HEK293 (cell line): Measurements from ENCODE around the gene C1orf216.

Experiments
- CTCF ChIP-seq: fragments of 450-650 bp; formaldehyde crosslinking; IDR thresholded peaks from 2 replicates; pipeline ENCODE4 v1.5.1; 2016; ENCODE audit warnings: missing biosample characterization, missing genetic modification characterization
- KLF10 ChIP-seq: fragments of 450-650 bp; IDR thresholded peaks from 2 replicates; pipeline ENCODE4 v1.5.1; 2018; ENCODE audit warnings: missing biosample characterization, mild to moderate bottlenecking, missing genetic modification characterization
- KLF9 ChIP-seq: fragments of 450-650 bp; formaldehyde crosslinking; IDR thresholded peaks from 2 replicates; pipeline ENCODE4 v1.5.1; 2016; ENCODE audit warnings: missing biosample characterization, missing genetic modification characterization, low read depth
- REST ChIP-seq: fragments of 450-650 bp; formaldehyde crosslinking; IDR thresholded peaks from 2 replicates; pipeline ENCODE4 v1.5.1; 2016; ENCODE audit warnings: missing biosample characterization, missing genetic modification characterization
- TSHZ1 ChIP-seq: fragments of 450-650 bp; formaldehyde crosslinking; IDR thresholded peaks from 2 replicates; pipeline ENCODE4 v1.5.1; 2016; ENCODE audit warnings: missing biosample characterization, missing genetic modification characterization, borderline replicate concordance
- YY1 ChIP-seq: fragments of 450-650 bp; formaldehyde crosslinking; IDR thresholded peaks from 2 replicates; pipeline ENCODE4 v1.5.1; 2018; ENCODE audit warnings: missing biosample characterization, missing genetic modification characterization
- YY2 ChIP-seq: fragments of 450-650 bp; formaldehyde crosslinking; IDR thresholded peaks from 2 replicates; pipeline ENCODE4 v1.5.1; 2016; ENCODE audit warnings: missing biosample characterization, missing genetic modification characterization
- ZBTB8A ChIP-seq: fragments of 450-650 bp; formaldehyde crosslinking; IDR thresholded peaks from 2 replicates; pipeline ENCODE4 v1.5.1; 2016; ENCODE audit warnings: missing biosample characterization, missing genetic modification characterization
- ZNF155 ChIP-seq: fragments of 450-650 bp; formaldehyde crosslinking; IDR thresholded peaks from 2 replicates; pipeline ENCODE4 v1.5.1; 2016; ENCODE audit warnings: missing biosample characterization, missing genetic modification characterization
- ZNF274 ChIP-seq, 2 experiments: fragments of 200-500 bp in 1 of 2; fragments of 450-650 bp in 1 of 2; sonication (Bioruptor generic) in 1 of 2; formaldehyde crosslinking in 1 of 2; IDR thresholded peaks; 2 replicates each; pipeline versions ENCODE4 v1.5.1 to v1.6.1; 2014 to 2016; ENCODE audit warnings: borderline replicate concordance in 1 of 2, inconsistent platforms in 1 of 2, low read length in 1 of 2, missing biosample characterization in 1 of 2, missing genetic modification characterization in 1 of 2
- ZNF501 ChIP-seq: fragments of 450-650 bp; formaldehyde crosslinking; IDR thresholded peaks from 2 replicates; pipeline ENCODE4 v1.5.1; 2016; ENCODE audit warnings: missing biosample characterization, missing genetic modification characterization
- ZNF510 ChIP-seq: fragments of 450-650 bp; formaldehyde crosslinking; IDR thresholded peaks from 2 replicates; pipeline ENCODE4 v1.5.1; 2018; ENCODE audit warnings: mild to moderate bottlenecking, missing genetic modification characterization, missing biosample characterization; ENCODE audit not compliant: insufficient replicate concordance
- ZNF623 ChIP-seq: fragments of 450-650 bp; formaldehyde crosslinking; IDR thresholded peaks from 2 replicates; pipeline ENCODE4 v1.5.1; 2016; ENCODE audit warnings: missing biosample characterization, missing genetic modification characterization
- ZSCAN5A ChIP-seq: fragments of 450-650 bp; formaldehyde crosslinking; IDR thresholded peaks from 2 replicates; pipeline ENCODE4 v1.5.1; 2016; ENCODE audit warnings: missing biosample characterization, missing genetic modification characterization

- TF ChIP-seq ZNF274 (IDR thresholded peaks at IDR 0.05; ENCODE audit: low read length) (no peak), ZNF274 (tag by site-specific recombination; IDR thresholded peaks at IDR 0.05; ENCODE audit: borderline replicate concordance) (no peak), ZNF623 (tag by site-specific recombination) (no peak), CTCF (peak; percentile 92), ZBTB8A (tag by site-specific recombination) (no peak), REST (tag by site-specific recombination) (no peak), TSHZ1 (tag by site-specific recombination) (no peak), KLF9 (tag by site-specific recombination) (no peak), ZNF501 (tag by site-specific recombination) (peak; percentile 34; the same call in 1 of the 2 replicates), YY2 (tag by site-specific recombination) (no peak), ZNF510 (tag by site-specific recombination) (no peak), YY1 (tag by site-specific recombination) (no peak), ZSCAN5A (tag by site-specific recombination) (no peak), ZNF155 (tag by site-specific recombination) (no peak), KLF10 (tag by site-specific recombination) (no peak)
Observed at GRCh38 chr1:35715568-35716002, 3.1 kb downstream of the C1orf216 start.
